ENCODE data around the gene FSD1L.

Gene FSD1L

DNA sequence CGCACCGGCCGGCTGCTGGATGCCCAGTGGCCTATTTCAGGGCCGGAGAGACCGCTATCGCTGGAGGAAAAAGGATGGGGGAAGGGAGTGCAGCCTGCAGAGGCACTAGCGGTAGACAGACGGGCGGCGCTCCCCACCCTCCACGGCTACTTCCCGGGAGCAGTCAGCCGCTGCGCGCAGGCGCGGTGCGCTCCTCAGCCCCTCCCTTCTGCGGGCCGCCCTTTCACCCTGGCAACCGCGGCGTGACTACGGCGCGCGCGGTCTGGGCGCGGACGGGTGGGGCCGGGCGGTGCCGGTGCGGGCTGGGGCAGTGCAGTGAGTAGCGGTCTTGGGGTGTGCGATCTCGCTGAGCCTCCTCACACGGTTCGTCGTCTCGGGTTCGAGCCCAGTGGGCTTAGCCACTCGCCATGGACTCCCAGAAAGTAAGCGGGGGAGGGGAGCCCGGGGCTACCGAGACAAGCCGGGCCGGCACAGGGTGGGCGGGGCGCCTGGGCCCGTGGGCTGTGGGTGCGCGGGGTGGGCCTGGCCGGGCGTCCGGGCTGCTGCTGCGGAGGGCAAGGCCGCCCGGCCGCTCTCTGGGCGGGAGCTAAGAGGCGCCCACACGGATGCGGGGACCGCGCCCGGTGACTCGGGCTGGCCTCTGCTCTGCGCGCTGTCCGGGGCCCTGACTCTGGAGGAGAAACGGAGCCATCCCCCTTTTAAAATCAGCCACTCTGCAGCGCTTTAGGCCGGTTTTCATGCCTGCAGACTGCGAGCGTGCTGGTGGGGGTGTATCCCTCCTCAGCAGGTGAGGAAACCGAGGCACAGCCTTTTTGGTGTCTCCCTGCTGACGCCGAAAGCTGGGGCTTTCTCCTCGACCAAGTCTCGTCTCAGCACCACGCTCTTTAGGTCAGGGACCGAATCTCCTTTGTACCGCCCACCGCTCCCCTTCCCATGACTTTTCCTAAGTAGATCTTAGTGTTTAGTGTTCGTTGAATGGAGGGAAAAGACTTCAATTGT is at the start of gene FSD1L:
Gene FSD1L, plus strand, starts transcription at position 221 of the 999 bp plus-strand sequence. Its CDS starts 187 bp downstream, at position 408.
- TF ChIP-seq CTCF (IDR thresholded peaks at IDR 0.05; ENCODE audit: extremely low read depth, missing control alignments) = peak; percentile 36
- DNase-seq (ENCODE audit: low spot score) = peak; percentile 94

- DNase-seq (ENCODE audit: low spot score) = no peak
- TF ChIP-seq CTCF (IDR thresholded peaks at IDR 0.05; ENCODE audit: extremely low read depth, missing control alignments) = no peak
Measured at GRCh38 chr9:105399117-105399516, 48.7 kb upstream of the FSD1L start.

- no peak for TF ChIP-seq CTCF (IDR thresholded peaks at IDR 0.05; ENCODE audit: extremely low read depth, missing control alignments)
- no peak for DNase-seq (ENCODE audit: low spot score)
Measured at GRCh38 chr9:105401651-105402050, 46.2 kb upstream of the FSD1L start.

DNA sequence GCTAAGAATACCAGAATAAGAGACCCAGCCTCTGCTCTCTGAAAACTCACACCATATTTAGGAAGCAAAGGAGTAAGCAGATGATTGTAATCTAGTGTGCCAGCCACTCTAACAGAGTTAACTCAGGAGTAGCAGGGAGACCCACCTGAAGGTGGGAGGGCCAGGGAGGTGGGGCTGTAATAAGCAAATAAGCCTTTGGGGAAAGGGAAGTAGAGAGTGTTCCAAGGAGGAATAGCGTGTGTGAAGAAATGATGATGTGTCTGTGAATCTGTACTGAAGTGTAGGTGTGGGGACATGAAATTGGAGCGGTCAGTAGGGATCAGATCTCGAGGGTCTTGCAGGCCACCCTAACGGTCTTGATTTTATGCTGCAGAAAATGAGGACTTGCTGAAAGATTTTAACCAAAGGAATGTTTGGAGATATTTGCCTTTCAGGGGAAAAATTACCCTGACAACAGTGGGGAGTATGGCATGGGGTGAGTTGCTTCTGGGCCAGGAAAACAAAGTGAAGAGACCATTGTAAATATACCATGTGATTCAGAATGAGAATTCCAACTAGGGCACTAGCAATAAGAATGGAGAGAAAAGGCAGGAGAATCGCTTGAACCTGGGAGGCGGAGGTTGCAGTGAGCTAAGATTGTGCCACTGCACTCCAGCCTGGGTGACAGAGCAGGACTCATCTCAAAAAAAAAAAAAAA is 44.1 kb upstream of the FSD1L start:
- DNase-seq (ENCODE audit: low spot score) = no peak
- TF ChIP-seq CTCF (IDR thresholded peaks at IDR 0.05; ENCODE audit: extremely low read depth, missing control alignments) = no peak

DNA sequence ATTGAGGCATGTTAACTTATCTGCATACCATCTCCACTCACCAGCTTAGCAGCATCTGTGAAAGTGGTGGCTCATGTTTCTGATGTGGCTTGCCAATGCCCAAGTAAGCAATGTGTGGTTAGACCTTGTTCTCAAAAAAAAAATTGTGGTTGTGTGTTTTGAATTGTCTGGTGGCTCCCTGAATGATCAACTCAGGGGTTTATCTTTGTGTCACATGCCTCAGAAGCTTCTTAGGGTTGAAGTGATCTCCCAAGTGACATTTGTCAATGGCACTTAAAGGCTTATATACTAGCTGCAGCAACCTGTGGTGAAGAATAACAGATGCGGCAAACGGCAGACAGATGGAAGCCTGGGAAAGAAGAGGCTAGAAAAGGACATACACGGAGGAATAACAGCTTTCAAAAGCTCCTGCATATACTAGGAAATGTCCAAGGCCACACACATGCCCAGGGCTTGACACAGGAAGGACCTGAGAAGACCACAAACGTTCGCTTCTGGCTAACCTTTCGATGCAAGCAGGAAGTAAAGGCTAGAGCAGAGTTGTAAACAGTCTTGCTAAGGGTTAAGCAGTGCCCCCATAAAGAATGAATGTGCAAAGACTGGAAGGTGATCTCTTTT is 42.2 kb upstream of the FSD1L start:
- no peak for TF ChIP-seq CTCF (IDR thresholded peaks at IDR 0.05; ENCODE audit: extremely low read depth, missing control alignments)
- peak; percentile 25 for DNase-seq (ENCODE audit: low spot score)

DNA sequence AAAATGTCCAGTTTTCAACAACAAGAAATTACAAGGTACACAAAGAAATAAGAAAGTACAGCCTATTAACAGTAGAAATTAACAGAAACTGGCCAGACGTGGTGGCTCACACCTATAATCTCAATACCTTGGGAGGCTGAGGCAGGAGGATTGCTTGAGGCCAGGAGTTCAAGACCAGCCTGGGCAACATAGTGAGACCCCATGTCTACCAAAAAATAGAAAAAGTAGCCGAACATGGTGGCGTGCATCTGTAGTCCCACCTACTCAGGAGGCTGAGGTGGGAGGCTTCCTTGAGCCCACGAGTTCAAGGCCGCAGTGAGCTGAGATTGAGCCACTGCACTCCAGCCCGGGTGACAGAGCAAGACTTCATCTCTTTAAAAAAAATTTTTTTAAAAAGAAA is 41.5 kb upstream of the FSD1L start:
- TF ChIP-seq CTCF (IDR thresholded peaks at IDR 0.05; ENCODE audit: extremely low read depth, missing control alignments) = no peak
- no peak for DNase-seq (ENCODE audit: low spot score)

Data from GM20000 (cell line).